Stromal cell of bone marrow (primary cell): Measurements from ENCODE around the gene CCDC78.

Experiments used
- DNase-seq: peaks from one replicate; pipeline ENCODE4 v3.0.0-alpha.2; 2012; ENCODE audit warnings: low read depth

CCDC78 gene

GRCh38 chr16:710500-711075, 15.7 kb downstream of the CCDC78 start:
- DNase-seq: no peak

- DNase-seq: peak; percentile 65
Observed at GRCh38 chr16:709566-710499, 16.4 kb downstream of the CCDC78 start.

- DNase-seq: no peak
Observed at GRCh38 chr16:708959-709358, 17.3 kb downstream of the CCDC78 start.

- no peak for DNase-seq
Observed at GRCh38 chr16:708019-708418, 18.2 kb downstream of the CCDC78 start.

GRCh38 chr16:707062-707538, 19.1 kb downstream of the CCDC78 start:
- no peak for DNase-seq

GRCh38 chr16:706189-707061, 19.8 kb downstream of the CCDC78 start:
- no peak for DNase-seq

GRCh38 chr16:705431-706188, 20.6 kb downstream of the CCDC78 start, which contains the start of gene FBXL16:
Gene FBXL16, minus strand, starts transcription at chr16:705801. Its CDS starts 8,396 bp downstream, at chr16:697405.
- no peak for DNase-seq

GRCh38 chr16:704552-705380, 21.5 kb downstream of the CCDC78 start:
- DNase-seq: no peak

- DNase-seq: no peak
Observed at GRCh38 chr16:704047-704446, 22.2 kb downstream of the CCDC78 start.

GRCh38 chr16:703406-703805, 22.8 kb downstream of the CCDC78 start:
- DNase-seq: no peak

GRCh38 chr16:702341-702740, 23.9 kb downstream of the CCDC78 start:
- DNase-seq: no peak

- DNase-seq: no peak
Observed at GRCh38 chr16:700684-701584, 25.3 kb downstream of the CCDC78 start.

- no peak for DNase-seq
Observed at GRCh38 chr16:698911-699671, 27.2 kb downstream of the CCDC78 start.

- DNase-seq: no peak
Observed at GRCh38 chr16:695355-696089, 30.7 kb downstream of the CCDC78 start.

- DNase-seq: no peak
Observed at GRCh38 chr16:694863-695354, 31.3 kb downstream of the CCDC78 start.

- DNase-seq: no peak
Observed at GRCh38 chr16:694187-694862, 31.9 kb downstream of the CCDC78 start.

- no peak for DNase-seq
Observed at GRCh38 chr16:693766-694165, 32.5 kb downstream of the CCDC78 start.
